Renal cortex interstitium (tissue), 11 donors: ENCODE results near the gene AIG1. TPM values are rescaled to one million over a fixed set of nuclear protein-coding genes. Genes with fewer than 3 reads are reported as not detected.

Experiments used
- DNase-seq, 11 donors: peaks; one replicate each; pipeline ENCODE4 v3.0.0-alpha.2; 2013; ENCODE audit warnings: low read depth in 9 of 11, low spot score in 4 of 11; ENCODE audit errors: extremely low read depth in 1 of 11
- polyA plus RNA-seq, 3 donors: library from polyadenylated mRNA; unstranded; fragments of 120-200 nt; gene quantifications; one replicate each; pipeline ENCODE4 v1.2.1, GENCODE V29; 2013; ENCODE audit not compliant: insufficient read length in 3 of 3

Gene AIG1
- polyA plus RNA-seq, 3 donors, result 96.4 to 110 (median 103) TPM

DNA sequence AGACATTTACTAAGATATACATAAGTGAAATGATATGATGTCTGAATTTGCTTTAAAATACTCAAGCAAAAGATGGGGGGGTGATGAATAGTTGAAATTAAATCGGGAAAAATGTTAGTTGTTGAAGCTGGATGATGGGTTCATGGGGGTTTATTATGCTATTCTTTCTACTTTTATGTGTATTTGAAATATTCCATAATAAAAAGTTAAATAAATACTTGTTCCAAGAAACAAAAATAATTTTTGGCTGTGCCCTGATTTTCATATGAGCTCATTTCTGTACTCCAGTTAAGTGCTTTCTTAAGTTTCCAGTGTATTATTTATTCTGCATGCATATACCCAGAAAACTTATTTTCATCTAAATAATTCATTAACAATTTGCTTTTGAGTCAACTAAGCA, 138.6 kb downstream of the AIG1 start:
- no peak for DNase-seq

DNA sequence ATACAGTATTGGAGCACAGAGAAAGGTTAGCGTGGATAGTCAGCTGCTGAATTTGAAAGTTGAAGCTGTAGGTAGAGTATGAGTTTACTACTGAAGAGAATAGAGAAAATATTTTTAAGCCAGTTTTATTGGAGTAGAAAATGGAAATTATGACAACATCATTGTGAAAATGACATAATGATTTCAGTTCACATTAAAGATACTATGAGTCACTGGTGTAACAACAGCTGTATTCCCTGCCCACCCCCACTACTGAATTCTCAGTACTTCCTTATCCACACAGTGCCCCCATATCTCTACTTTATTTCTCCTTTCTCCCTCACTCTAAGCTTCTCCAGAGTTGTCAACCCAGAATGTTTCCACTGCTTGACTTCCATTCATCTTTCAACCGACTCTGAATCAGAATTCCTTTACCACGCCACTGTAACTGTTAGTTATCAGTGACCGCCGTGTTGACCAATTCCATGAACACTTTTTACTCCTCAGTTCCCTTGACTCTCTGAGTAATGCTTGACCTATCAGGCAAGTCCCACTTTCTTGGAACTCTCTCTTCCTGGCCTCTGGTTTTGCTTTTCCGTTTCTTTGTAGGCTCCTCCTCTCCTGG, 139.6 kb downstream of the AIG1 start:
- DNase-seq, result no peak

- DNase-seq, result no peak
Observed at GRCh38 chr6:143204045-143204444, 143.4 kb downstream of the AIG1 start.

- DNase-seq, result no peak
Observed at GRCh38 chr6:143205131-143205535, 144.4 kb downstream of the AIG1 start.

GRCh38 chr6:143205585-143205984, 144.9 kb downstream of the AIG1 start:
- DNase-seq, result no peak

- DNase-seq, result no peak
Observed at GRCh38 chr6:143205991-143206390, 145.3 kb downstream of the AIG1 start.

- no peak for DNase-seq
Observed at GRCh38 chr6:143206550-143206949, 145.9 kb downstream of the AIG1 start.

- DNase-seq, result no peak
Observed at GRCh38 chr6:143210420-143210819, 149.7 kb downstream of the AIG1 start.

- DNase-seq, result no peak
Observed at GRCh38 chr6:143213859-143214376, 153.2 kb downstream of the AIG1 start.

GRCh38 chr6:143215363-143215762, 154.7 kb downstream of the AIG1 start:
- DNase-seq, result no peak

- DNase-seq, result no peak
Observed at GRCh38 chr6:143215771-143216170, 155.1 kb downstream of the AIG1 start.

- no peak for DNase-seq
Observed at GRCh38 chr6:143218233-143218632, 157.5 kb downstream of the AIG1 start.

DNA sequence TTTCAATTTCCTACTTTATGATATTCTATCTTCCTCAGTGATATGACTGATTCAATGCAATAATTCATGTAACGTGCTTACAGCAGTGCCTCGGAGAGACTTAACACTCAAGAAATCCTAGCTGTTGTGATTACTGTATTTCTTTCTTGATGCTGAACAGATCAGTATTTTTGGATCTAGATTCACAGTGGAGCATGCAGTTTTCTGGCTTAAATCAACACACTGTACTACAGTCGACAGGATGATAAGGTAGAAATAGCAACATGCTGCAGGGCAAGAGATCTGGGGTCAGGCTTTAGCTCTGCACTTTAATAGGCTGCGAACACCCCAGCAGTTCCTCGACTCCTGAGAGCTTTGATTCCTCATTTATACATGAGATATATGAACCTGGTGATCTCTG, 161.0 kb downstream of the AIG1 start:
- DNase-seq, result no peak

DNA sequence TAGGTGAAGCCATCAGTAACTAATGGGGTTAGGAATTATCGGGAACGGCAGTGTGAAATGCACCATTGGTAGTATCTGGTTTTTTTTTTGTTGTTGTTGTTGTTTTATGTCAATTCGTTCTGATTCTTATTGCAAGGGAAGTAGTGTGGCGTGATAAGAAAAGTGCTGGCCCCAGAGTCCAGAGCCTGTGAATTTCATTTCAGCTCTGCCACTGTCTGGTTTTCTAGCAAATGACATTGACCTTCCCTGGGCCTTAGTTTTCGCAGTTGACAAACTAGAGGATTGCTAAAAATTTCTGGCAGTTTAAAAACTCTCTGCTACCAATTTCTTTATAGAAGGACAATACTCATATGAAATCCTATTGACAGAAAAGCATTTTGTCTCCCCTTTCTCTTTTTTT, 161.6 kb downstream of the AIG1 start:
- no peak for DNase-seq

DNA sequence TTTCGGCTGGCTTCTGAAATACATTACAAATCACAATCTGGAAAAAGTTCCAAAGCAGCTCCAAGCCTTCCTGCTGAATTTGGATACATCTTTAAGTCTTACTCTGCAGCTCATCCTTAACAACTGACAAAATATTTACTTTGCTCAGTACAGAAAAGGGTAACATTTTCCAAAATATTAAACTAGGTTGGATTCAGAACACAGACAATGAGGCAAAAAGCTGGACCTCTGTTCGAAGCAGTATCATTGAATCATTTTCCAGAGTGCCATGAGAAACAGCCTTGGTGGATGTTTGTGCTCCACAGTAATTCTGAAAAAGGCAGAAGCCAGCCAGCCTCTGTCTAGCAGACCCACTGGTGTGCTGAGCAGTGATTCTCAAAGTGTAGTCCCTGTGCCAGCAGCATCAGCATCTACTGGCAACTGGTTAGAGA, 162.1 kb downstream of the AIG1 start:
- DNase-seq, result no peak

DNA sequence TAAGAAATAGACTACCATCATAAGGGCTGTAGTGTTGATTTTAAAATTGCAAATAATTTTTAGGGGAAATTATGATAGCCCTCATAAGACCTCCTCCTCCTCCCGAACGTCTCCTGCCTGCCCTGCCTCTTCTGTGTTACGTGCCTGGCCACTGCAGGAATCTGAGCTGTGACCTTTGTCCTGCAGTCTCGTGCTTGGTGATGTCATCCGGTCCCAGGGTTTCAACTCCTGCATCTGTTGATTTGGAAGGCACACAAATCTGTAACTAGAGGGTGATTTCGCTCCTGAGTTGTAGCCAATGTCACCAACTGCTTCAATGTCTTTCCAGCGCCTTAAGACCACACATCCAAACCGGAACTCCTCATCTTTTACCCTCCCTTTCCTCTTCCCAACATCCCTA, 163.2 kb downstream of the AIG1 start:
- peak in 6 of 11 donors; percentile 5 to 36 (median 12) for DNase-seq

GRCh38 chr6:143224516-143224915, 163.8 kb downstream of the AIG1 start:
- DNase-seq, result no peak

GRCh38 chr6:143225929-143226328, 165.2 kb downstream of the AIG1 start:
- DNase-seq, result no peak

DNA sequence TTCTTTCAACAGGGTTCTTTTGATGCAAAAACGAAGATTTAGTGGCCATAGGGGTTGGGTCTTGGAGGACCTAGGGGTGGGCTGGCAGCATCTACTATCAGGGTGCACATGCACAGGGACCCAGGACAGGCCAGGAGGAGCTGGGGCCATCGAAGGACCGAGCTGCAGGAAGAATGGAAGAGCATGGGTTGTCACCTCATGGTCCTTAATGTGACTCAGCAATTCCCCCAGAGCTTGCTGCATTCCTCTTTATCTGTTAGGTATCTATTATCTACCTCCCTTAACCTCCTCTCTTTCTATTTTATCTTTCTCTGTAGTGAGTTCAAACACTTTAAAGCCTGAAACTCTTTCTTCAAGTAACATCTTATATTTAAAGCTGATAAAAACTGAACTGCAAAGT, 167.0 kb downstream of the AIG1 start:
- DNase-seq, result no peak

GRCh38 chr6:143229400-143229799, 168.7 kb downstream of the AIG1 start:
- DNase-seq, result no peak

GRCh38 chr6:143232849-143233248, 172.2 kb downstream of the AIG1 start:
- DNase-seq, result peak in 1 of 11 donors; percentile 7
